PC-3 (cell line): Measurements from ENCODE around the gene TMEM30B.

Source experiments
- EZH2 ChIP-seq: fragments of 300-600 bp; sonication (generic); IDR thresholded peaks from one replicate; pipeline ENCODE4 v1.6.1; 2017; ENCODE audit warnings: antibody characterized with exemption, mild to moderate bottlenecking, low read length; ENCODE audit not compliant: unreplicated experiment
- EZH2phosphoT487 ChIP-seq: fragments of 300-600 bp; sonication (generic); IDR thresholded peaks from 2 replicates; pipeline ENCODE4 v1.6.1; 2018; ENCODE audit warnings: mild to moderate bottlenecking, antibody characterized with exemption, low read length, borderline replicate concordance
- TF ChIP-seq, protein P1 (sequence below): fragments of 300-600 bp; sonication (generic); conservative IDR thresholded peaks from 2 replicates; pipeline ENCODE4 v1.5.1; 2017; ENCODE audit warnings: antibody characterized with exemption, low read depth, mild to moderate bottlenecking, low read length

DNA sequence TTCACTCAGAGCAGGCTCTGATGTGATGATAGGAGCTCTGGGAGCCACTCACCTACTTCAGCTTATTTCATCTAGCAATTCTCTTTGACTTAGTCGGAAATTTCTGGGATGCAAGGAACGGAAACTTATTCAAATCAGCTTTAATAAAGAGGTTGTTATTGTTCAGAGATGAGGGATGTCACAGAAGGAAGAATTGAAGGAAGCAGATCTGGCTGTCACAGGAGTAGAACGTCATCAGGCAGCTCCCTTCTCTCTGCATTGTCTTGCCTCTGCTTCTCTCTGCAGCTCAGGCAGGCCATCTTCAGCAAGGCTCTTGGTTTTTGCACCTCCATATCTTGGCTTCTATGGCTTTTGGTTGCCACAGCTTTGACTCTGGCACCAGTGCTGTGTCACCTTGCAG is 7.6 kb upstream of the TMEM30B start:
- TF ChIP-seq, protein P1, sequence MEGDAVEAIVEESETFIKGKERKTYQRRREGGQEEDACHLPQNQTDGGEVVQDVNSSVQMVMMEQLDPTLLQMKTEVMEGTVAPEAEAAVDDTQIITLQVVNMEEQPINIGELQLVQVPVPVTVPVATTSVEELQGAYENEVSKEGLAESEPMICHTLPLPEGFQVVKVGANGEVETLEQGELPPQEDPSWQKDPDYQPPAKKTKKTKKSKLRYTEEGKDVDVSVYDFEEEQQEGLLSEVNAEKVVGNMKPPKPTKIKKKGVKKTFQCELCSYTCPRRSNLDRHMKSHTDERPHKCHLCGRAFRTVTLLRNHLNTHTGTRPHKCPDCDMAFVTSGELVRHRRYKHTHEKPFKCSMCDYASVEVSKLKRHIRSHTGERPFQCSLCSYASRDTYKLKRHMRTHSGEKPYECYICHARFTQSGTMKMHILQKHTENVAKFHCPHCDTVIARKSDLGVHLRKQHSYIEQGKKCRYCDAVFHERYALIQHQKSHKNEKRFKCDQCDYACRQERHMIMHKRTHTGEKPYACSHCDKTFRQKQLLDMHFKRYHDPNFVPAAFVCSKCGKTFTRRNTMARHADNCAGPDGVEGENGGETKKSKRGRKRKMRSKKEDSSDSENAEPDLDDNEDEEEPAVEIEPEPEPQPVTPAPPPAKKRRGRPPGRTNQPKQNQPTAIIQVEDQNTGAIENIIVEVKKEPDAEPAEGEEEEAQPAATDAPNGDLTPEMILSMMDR: no peak
- TF ChIP-seq EZH2phosphoT487 (no peak), EZH2 (no peak)
